GM19463 (cell line): Measurements from ENCODE around the gene PLPP3.

Experiments used
- ATAC-seq: cut with Tn5 transposase; IDR thresholded peaks from one replicate; pipeline ENCODE4 v1.9.1; 2021; ENCODE audit warnings: mild to moderate bottlenecking, moderate library complexity; ENCODE audit not compliant: unreplicated experiment

The PLPP3 gene

GRCh38 chr1:56548571-56548970 lies 30.8 kb downstream of the PLPP3 start:
- no peak for ATAC-seq

- no peak for ATAC-seq
Measured at GRCh38 chr1:56547977-56548376, 31.4 kb downstream of the PLPP3 start.

- no peak for ATAC-seq
Measured at GRCh38 chr1:56547473-56547872, 31.9 kb downstream of the PLPP3 start.

GRCh38 chr1:56545711-56546110 lies 33.7 kb downstream of the PLPP3 start:
- ATAC-seq, result no peak

GRCh38 chr1:56543783-56544612 lies 35.4 kb downstream of the PLPP3 start:
- no peak for ATAC-seq

GRCh38 chr1:56542651-56543050 lies 36.7 kb downstream of the PLPP3 start:
- no peak for ATAC-seq

GRCh38 chr1:56541408-56541807 lies 38.0 kb downstream of the PLPP3 start:
- no peak for ATAC-seq

- no peak for ATAC-seq
Measured at GRCh38 chr1:56540467-56540866, 38.9 kb downstream of the PLPP3 start.

- ATAC-seq, result no peak
Measured at GRCh38 chr1:56539520-56539931, 39.8 kb downstream of the PLPP3 start.

- no peak for ATAC-seq
Measured at GRCh38 chr1:56538532-56538931, 40.8 kb downstream of the PLPP3 start.

GRCh38 chr1:56537660-56538059 lies 41.7 kb downstream of the PLPP3 start:
- no peak for ATAC-seq

- no peak for ATAC-seq
Measured at GRCh38 chr1:56535939-56536338, 43.4 kb downstream of the PLPP3 start.

GRCh38 chr1:56535362-56535761 lies 44.0 kb downstream of the PLPP3 start:
- no peak for ATAC-seq

- no peak for ATAC-seq
Measured at GRCh38 chr1:56534130-56534651, 45.2 kb downstream of the PLPP3 start.

- peak; percentile 84 for ATAC-seq
Measured at GRCh38 chr1:56533621-56534020, 45.7 kb downstream of the PLPP3 start.

GRCh38 chr1:56533197-56533596 lies 46.2 kb downstream of the PLPP3 start:
- ATAC-seq, result peak; percentile 19

GRCh38 chr1:56532350-56532683 lies 47.0 kb downstream of the PLPP3 start:
- ATAC-seq, result no peak

- ATAC-seq, result no peak
Measured at GRCh38 chr1:56531624-56532349, 47.6 kb downstream of the PLPP3 start.

GRCh38 chr1:56529801-56530200 lies 49.6 kb downstream of the PLPP3 start:
- ATAC-seq, result no peak

GRCh38 chr1:56527548-56528302 lies 51.6 kb downstream of the PLPP3 start:
- no peak for ATAC-seq

GRCh38 chr1:56526571-56527174 lies 52.7 kb downstream of the PLPP3 start:
- ATAC-seq, result peak; percentile 60
